C4-2B (cell line): ENCODE data around the gene LYPD5.

Experiments used
- H3K27ac ChIP-seq: fragments of 450-650 bp; 2 replicates; pipeline ENCODE4 v1.5.1; 2017
- ZFX ChIP-seq: fragments of 450-650 bp; IDR thresholded peaks from 2 replicates; pipeline ENCODE4 v1.6.1; 2017
- TF ChIP-seq, protein P1 (sequence below): fragments of 450-650 bp; conservative IDR thresholded peaks from 2 replicates; pipeline ENCODE4 v1.5.1; 2017; ENCODE audit warnings: mild to moderate bottlenecking

Gene LYPD5

DNA sequence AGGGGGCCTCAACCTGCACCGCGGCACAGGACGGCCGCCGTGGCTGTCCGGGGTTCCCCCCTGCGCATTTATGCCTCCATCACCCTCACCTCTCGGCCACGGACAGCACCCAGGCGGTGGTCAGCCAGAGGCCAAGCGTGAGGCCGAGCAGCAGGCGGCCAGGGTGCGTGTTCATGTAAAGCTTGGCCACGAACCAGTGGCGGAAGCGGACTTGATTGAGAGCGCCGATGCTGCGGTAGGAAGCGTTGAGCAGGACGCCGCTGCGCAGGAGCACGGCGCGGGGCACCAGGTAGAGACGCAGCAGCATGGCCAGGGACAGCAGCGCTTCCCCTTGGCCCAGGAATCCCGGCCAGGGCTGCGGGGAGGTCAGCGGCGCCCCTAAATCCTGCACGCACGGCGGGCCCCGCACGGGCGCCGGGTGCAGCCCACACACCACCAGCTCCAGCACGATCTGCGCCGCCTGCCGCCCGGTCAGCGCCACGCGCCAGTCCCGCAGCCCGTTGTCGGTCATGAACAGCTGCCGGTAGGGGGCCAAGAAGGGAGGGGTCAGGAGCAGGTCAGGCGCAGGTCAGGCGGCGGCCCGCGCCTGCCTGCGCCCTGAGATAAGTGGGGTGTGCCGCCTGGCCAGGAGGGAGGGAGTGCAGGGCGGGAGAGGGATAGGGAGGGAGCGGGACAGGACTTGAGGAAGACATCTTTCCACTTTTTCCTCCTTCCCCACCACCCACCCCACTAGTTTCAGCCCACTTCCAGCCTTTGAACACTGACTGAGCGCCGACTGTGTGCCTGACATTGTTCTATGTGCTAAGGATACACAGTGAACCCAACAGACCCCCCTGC lies 27.9 kb downstream of the LYPD5 start:
- no peak for TF ChIP-seq ZFX
- TF ChIP-seq, protein P1, sequence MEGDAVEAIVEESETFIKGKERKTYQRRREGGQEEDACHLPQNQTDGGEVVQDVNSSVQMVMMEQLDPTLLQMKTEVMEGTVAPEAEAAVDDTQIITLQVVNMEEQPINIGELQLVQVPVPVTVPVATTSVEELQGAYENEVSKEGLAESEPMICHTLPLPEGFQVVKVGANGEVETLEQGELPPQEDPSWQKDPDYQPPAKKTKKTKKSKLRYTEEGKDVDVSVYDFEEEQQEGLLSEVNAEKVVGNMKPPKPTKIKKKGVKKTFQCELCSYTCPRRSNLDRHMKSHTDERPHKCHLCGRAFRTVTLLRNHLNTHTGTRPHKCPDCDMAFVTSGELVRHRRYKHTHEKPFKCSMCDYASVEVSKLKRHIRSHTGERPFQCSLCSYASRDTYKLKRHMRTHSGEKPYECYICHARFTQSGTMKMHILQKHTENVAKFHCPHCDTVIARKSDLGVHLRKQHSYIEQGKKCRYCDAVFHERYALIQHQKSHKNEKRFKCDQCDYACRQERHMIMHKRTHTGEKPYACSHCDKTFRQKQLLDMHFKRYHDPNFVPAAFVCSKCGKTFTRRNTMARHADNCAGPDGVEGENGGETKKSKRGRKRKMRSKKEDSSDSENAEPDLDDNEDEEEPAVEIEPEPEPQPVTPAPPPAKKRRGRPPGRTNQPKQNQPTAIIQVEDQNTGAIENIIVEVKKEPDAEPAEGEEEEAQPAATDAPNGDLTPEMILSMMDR, result no peak
- H3K27ac ChIP-seq, result no peak overlapping the region

DNA sequence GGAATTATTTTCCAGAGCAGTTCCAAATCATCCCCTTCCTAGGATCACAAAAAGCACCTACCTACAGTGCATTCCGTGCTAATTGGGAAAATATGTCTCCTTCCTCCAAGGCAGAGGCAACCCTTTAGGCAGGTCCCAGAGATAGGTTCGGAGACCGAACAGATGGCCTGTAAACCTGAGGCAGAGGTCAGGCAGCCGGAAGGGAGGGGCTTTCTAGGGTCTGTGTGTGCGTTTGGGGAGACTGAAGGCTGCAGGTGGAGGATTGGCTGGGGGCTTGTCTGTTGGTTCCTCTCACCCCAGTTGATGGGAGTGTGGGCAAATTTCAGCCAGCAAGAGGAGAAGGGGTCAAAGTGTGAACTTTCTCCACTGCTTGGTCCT lies 28.5 kb downstream of the LYPD5 start:
- TF ChIP-seq, protein P1, result no peak
- no peak for TF ChIP-seq ZFX
- no peak overlapping the region for H3K27ac ChIP-seq

DNA sequence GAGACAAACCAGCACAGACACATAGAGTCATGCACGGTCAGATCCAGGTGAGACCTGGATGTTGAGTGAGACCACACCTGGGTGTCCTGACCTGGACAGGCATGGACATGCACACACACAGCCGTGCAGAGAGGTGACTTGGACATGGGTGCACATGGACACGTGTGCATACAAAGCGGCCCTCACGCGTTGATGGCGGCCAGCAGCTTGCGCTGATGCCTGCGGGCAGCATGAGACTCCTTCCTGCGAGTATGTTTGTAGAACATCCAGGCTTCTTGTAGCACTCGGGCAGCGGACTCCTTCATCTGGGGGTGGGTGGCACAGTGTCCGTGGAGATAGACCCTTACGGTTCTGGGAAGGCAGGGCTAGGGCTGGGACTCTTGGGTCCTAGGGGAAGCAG lies 33.0 kb downstream of the LYPD5 start:
- H3K27ac ChIP-seq, result no peak overlapping the region
- TF ChIP-seq, protein P1, result no peak
- no peak for TF ChIP-seq ZFX

DNA sequence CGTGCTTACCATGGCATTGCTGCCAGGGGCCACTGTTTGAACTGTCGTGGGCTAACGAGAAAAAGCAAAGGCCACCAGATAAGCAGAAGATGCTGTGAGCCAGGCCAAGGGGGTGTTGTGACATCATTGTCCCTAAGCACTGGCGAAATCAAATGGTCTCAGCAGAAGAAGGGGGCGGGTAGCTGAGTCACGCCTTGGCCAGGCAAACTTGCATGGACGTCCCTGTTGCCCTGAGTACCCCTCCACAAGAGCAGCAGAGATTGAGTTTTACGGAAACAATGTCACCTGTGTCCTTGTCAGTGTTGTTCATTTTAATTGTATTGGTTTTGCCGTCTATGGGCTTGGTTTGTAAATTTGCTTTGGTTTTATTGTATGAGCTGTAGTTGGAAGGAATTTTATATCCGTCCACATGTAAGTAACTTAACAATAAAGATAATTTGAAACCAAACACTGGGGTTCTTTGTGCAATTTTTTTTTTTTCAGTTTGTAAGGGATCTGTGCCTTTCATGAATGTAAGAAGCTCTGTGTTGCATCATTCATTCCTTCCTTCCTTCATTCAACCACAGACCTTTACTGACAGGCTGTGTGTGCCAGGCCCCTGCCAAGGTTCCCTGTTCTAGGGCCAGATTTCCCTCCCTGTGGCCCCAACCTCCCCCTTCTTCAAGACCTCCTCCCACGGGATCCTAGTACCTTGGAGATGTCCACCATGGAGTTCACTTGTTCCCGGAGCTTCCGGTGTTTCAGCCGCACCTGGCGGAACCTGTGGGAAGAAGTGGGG lies 33.8 kb downstream of the LYPD5 start:
- no peak for TF ChIP-seq ZFX
- TF ChIP-seq, protein P1, result no peak
- H3K27ac ChIP-seq, result no peak overlapping the region

DNA sequence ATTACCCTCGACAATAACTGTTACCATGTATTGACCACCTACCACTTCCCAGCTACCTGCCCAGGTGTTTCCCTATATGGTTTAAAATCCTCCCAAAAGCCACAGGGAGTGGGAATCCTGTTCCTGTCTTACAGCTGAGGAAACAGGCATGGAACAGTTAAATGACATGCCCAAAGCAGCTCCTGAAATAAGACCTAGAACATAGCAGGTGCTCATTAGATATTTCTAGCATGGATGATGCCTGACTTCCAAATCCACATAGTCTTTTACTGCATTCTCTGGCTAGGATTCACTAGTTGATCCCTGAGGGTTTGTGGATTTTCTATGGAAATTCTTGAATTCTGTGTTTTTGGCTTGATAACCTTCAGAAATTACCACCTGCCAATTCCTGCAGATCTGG lies 34.4 kb downstream of the LYPD5 start:
- H3K27ac ChIP-seq, result no peak overlapping the region

DNA sequence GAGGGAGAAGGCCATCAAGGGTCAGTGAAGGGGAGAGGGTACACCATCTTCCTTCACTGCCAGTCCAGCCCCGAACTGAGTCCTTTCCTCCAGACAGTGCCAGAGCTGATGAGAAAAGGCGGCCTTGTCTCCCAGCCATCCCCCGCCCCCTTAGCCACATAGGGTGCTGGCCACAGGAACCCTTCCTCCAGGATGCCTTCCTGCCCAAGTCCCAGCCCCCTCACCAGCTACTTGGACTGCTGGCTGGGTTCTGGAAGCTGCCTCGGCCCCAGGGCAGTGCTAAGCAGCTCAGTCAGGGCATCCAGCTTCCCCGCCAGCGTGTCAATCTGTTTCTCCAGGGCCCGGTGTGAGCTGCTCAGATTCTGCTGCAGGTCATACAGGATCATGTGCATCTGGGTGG lies 34.9 kb downstream of the LYPD5 start:
- TF ChIP-seq ZFX, result no peak
- TF ChIP-seq, protein P1, result no peak
- no peak overlapping the region for H3K27ac ChIP-seq

More for the DNA sequence above, 34.4 kb downstream of the LYPD5 start:
- TF ChIP-seq ZFX, result no peak
- TF ChIP-seq, protein P1, result no peak

DNA sequence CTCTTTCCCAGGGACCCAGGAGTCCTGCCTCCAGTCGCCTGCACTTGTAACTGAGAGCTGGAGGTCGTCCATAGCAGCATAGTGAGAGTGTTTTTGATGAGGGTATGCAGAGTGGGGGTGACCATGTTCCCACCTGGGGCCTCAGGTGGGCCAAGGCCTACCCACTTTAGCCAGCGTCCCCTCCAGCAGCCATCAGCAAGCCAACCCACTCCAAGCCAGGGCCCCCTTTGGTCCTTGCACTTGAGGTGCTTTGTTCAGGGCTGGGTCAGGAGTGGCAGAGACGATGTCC lies 35.5 kb downstream of the LYPD5 start:
- TF ChIP-seq, protein P1, result peak; percentile 35
- no peak for TF ChIP-seq ZFX

More for the DNA sequence above, 35.5 kb downstream of the LYPD5 start:
- H3K27ac ChIP-seq, result no peak overlapping the region
